Esophagus squamous epithelium (tissue), 5 donors: ENCODE measurements around the gene OBSCN. TPM values are rescaled to one million over a fixed set of nuclear protein-coding genes. Genes with fewer than 3 reads are reported as not detected.
A peak's percentile ranks its signal among the peaks of the same experiment; 100 is the strongest.

Source experiments
- DNase-seq: peaks from one replicate; lab custom pipeline; 2025; lab: John Stamatoyannopoulos, UW
- H3K27ac ChIP-seq, 4 donors: fragments of 200-600 bp; sonication (generic); one replicate each; pipeline ENCODE4 v1.5.1; 2016 to 2019; ENCODE audit warnings: mild to moderate bottlenecking in 1 of 4
- H3K27me3 ChIP-seq, 4 donors: fragments of 200-600 bp; sonication (generic); 1 replicate in 3 of 4; 2 replicates in 1 of 4; pipeline versions ENCODE4 v1.5.1 to v1.6.0; 2017 to 2021; ENCODE audit warnings: antibody characterized with exemption in 1 of 4
- H3K36me3 ChIP-seq, 3 donors: fragments of 200-600 bp; sonication (generic); one replicate each; pipeline ENCODE4 v1.5.1; 2016 to 2019
- H3K4me1 ChIP-seq, 3 donors: fragments of 200-600 bp; sonication (generic); one replicate each; pipeline ENCODE4 v1.5.1; 2017 to 2019
- H3K4me3 ChIP-seq, 4 donors: fragments of 200-600 bp; sonication (generic); 1 replicate in 3 of 4; 2 replicates in 1 of 4; pipeline ENCODE4 v1.5.1; 2016 to 2019; ENCODE audit warnings: mild to moderate bottlenecking in 2 of 4, moderate library complexity in 1 of 4
- H3K9me3 ChIP-seq, 3 donors: fragments of 200-600 bp; sonication (generic); one replicate each; pipeline ENCODE4 v1.5.1; 2016 to 2019
- CTCF ChIP-seq, 6 experiments: fragments of 450-650 bp in 4 of 6; fragments of 200-600 bp in 2 of 6; sonication (generic) in 2 of 6; IDR thresholded peaks; one replicate each; pipeline ENCODE4 v1.5.1; 2016 to 2019; ENCODE audit warnings: antibody characterized with exemption in 6 of 6, mild to moderate bottlenecking in 4 of 6, moderate library complexity in 4 of 6
- POLR2A ChIP-seq, 4 donors: fragments of 450-650 bp; IDR thresholded peaks; one replicate each; pipeline ENCODE4 v1.6.1; 2017; ENCODE audit warnings: antibody characterized with exemption in 4 of 4, mild to moderate bottlenecking in 4 of 4, moderate library complexity in 3 of 4
- WGBS, 2 donors: methylation state at CpG; one replicate each; pipeline ENCODE4 v1.1.5; 2018; 5-methylcytosine and 5-hydroxymethylcytosine counted together
- intact Hi-C: fragments of 100-400 bp; cut with DNase I; formaldehyde crosslinking; loops from one replicate; pipeline ENCODE4 v1.15.0; 2022
- total RNA-seq, 4 donors: library from RNA; depleted of rRNA; stranded (reverse); fragments of >200 nt; gene quantifications; one replicate each; pipeline ENCODE4 v1.1.0, GENCODE V29; 2016
- donor health status: DM: yes; HTN: yes; CAD: no.

OBSCN gene
- total RNA-seq, 4 donors from 2014 or later = 4.0 to 53.2 (median 13.8) TPM

DNA sequence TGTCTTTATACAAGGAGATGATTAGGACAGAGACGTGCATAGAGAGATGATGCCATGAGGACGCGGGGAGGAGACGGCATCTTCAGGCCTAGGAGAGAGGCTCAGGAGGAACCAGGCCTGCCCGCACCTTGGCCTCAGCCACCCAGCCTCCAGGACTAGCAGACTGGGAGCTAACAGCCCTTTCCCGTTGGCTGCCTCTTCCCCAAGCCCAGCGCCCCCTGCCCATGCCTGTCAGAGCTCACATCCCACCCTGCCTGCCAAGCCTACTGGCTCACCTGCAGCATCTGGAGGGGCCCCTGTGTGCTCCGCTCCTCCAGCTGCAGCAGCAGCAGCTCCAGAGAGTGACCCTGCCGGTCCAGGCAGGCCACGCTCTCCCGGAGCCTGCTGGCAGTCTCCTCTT lies 202.8 kb downstream of the OBSCN start:
- H3K4me3 ChIP-seq = no peak overlapping the region
- no peak overlapping the region for H3K27ac ChIP-seq
- peaks cover 0 to 14% (median under 1%) of the 10 kb centered on the region in 4 donors for H3K27me3 ChIP-seq
- no peaks in the 10 kb centered on the region for H3K9me3 ChIP-seq
- intact Hi-C loops = no loop called here
- no peak for DNase-seq
- 87 to 91% methylated on average over 7 to 10 of the region's 11 CpGs for WGBS, 2 donors
- peaks cover 0 to 12% (median 0%) of the 10 kb centered on the region in 3 donors for H3K36me3 ChIP-seq
- TF ChIP-seq POLR2A (IDR thresholded peaks at IDR 0.05) = no peak
- no peak for TF ChIP-seq CTCF (IDR thresholded peaks at IDR 0.05)
- H3K4me1 ChIP-seq = peaks cover 13 to 54% (median 14%) of the 10 kb centered on the region in 3 donors

- Histone ChIP-seq H3K27ac (no peak overlapping the region), H3K4me1 (peaks cover 13 to 55% (median 15%) of the 10 kb centered on the region in 3 donors), H3K27me3 (peaks cover 0 to 18% (median 4%) of the 10 kb centered on the region in 4 donors), H3K36me3 (peaks cover 0 to 12% (median 0%) of the 10 kb centered on the region in 3 donors), H3K9me3 (no peaks in the 10 kb centered on the region), H3K4me3 (no peak overlapping the region)
- TF ChIP-seq POLR2A (IDR thresholded peaks at IDR 0.05) = no peak
- TF ChIP-seq CTCF (IDR thresholded peaks at IDR 0.05) = no peak
- DNase-seq = no peak
- 80 to 92% methylated on average over 3 to 5 of the region's 5 CpGs for WGBS, 2 donors
- intact Hi-C loops = no loop called here
These were observed 203.3 kb downstream of the OBSCN start for GRCh38 chr1:228411121-228411520.

DNA sequence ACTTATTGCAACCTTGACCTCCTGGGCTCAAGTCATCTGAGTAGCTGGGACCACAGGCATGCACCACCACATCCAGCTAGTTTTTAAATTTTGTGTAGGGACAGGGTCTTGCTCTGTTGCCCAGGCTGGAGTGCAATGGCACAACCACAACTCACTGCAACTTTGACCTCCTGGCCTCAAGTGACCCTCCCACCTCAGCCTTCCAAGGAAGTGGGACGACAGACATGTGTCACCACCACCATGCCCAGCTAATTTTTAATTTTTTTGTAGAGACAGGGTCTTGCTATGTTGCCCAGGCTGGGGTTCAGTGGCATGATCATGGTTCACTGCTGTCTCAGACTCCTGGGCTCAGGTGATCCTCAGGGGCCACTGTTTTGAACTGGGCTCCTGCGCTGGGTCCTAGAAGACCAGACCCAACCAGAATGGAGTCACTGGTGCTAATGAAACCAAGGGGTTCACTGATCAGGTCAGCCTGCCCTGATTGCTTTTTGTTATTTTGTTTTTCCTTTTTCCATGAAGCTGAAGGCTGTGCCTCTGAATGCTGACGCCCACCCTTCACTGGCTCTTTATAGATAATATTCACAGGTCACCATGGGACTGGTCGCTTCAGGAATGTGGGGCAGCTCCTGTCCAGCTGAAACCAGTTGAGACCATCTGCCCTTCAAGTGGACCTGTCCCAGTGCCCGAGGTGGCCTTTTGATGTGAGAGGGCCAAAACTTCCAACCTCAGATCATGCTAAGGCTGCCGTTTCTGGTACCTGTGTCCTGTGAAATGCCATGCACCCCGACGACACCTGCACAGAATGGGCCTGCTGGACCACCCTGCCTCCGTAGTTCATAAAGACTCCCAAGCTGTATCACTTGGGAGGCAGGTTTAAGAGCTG lies 203.9 kb downstream of the OBSCN start:
- TF ChIP-seq POLR2A (IDR thresholded peaks at IDR 0.05) (no peak), CTCF (IDR thresholded peaks at IDR 0.05) (no peak)
- Histone ChIP-seq H3K36me3 (peaks cover 0 to 12% (median 0%) of the 10 kb centered on the region in 3 donors), H3K27ac (no peak overlapping the region), H3K4me1 (peaks cover 18 to 62% (median 21%) of the 10 kb centered on the region in 3 donors), H3K4me3 (no peak overlapping the region), H3K9me3 (no peaks in the 10 kb centered on the region), H3K27me3 (peaks cover 0 to 25% (median 7%) of the 10 kb centered on the region in 4 donors)
- no peak for DNase-seq
- intact Hi-C loops = no loop called here
- WGBS, 2 donors = 88 to 95% methylated on average over 4 to 6 of the region's 9 CpGs

DNA sequence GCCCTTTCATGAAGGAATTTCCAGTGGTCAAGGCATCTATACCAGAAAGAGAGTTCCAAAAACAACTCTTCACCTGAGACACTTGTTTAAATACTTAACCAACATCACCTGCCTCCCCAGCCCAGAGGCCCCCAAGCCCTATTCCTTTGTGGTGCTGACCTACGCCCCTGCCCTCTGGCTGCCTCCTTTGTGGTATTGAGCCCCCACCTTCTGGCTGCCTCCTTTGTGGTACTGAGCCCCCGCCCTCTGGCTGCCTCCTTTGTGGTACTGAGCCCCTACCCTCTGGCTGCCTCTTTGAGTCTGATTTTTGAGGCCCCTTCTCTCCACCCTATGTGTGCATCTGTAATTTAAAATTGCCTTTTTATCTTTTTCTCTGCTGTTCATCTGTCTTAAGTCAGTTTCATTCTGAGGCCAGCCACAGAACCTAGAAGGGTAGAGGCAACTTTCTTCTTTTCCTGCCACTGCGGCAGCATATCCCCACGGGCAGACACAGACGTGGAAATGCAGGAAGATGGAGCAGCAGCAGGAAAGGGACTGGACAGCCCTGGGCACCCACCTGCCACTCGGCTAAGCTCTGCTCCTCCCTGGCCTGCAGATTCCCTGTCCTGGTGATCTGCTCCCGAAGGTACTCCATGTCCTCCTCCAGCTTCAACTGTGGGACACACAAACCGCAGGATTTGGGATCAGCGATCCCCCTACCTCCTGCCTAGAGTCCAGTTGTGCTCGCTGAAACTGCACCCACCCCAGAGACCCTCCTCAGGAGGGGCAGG lies 205.6 kb downstream of the OBSCN start:
- TF ChIP-seq CTCF (IDR thresholded peaks at IDR 0.05) = no peak
- TF ChIP-seq POLR2A (IDR thresholded peaks at IDR 0.05) = no peak
- intact Hi-C loops = no loop called here
- Histone ChIP-seq H3K36me3 (peaks cover 0 to 12% (median 0%) of the 10 kb centered on the region in 3 donors), H3K4me1 (peaks cover 17 to 62% (median 18%) of the 10 kb centered on the region in 3 donors), H3K27ac (peak overlapping the region in 1 of 4 donors; percentile 3), H3K4me3 (no peak overlapping the region), H3K9me3 (no peaks in the 10 kb centered on the region), H3K27me3 (peaks cover 0 to 41% (median 7%) of the 10 kb centered on the region in 4 donors)
- 71 to 80% methylated on average over 2 to 4 of the region's 10 CpGs for WGBS, 2 donors
- DNase-seq = no peak
